ENCODE results near the gene IHH.

DNA sequence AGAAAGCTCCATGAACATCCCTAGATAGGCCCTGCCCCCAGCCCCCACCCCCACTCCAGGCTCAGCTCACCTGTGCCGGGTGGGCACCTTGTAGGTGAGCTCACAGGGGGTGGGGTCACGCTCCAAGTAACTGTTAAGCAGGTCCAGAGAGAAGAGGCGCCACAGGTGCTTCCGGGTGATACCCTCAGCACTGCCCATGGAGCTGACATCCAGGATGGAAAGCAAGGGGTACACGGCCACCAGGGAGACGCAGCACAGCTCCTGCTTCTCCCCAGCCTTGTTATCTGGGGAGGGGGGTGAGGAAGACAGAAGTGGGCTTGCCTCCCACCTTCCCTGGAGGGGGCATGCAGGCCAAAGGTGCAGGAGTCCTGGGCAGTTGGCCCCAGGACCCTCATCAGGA, 41.3 kb downstream of the IHH start:
- TF ChIP-seq, protein P1, sequence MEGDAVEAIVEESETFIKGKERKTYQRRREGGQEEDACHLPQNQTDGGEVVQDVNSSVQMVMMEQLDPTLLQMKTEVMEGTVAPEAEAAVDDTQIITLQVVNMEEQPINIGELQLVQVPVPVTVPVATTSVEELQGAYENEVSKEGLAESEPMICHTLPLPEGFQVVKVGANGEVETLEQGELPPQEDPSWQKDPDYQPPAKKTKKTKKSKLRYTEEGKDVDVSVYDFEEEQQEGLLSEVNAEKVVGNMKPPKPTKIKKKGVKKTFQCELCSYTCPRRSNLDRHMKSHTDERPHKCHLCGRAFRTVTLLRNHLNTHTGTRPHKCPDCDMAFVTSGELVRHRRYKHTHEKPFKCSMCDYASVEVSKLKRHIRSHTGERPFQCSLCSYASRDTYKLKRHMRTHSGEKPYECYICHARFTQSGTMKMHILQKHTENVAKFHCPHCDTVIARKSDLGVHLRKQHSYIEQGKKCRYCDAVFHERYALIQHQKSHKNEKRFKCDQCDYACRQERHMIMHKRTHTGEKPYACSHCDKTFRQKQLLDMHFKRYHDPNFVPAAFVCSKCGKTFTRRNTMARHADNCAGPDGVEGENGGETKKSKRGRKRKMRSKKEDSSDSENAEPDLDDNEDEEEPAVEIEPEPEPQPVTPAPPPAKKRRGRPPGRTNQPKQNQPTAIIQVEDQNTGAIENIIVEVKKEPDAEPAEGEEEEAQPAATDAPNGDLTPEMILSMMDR (IDR thresholded peaks at IDR 0.05), result no peak
- TF ChIP-seq POLR2A (IDR thresholded peaks at IDR 0.05), result no peak

Data from right lobe of liver (tissue), 4 donors.